ENCODE data around the gene OR1F1. TPM values are rescaled to one million over a fixed set of nuclear protein-coding genes. Genes with fewer than 3 reads are reported as not detected.

OR1F1 gene
- total RNA-seq, 1 donor from 2014 or later = not detected

- intact Hi-C loops (cut with DNase I) = no loop called here
- DNase-seq (ENCODE audit: extremely low spot score in 2 of 2) = no peak
- TF ChIP-seq POLR2A (IDR thresholded peaks at IDR 0.05) = no peak
- TF ChIP-seq, protein P1, sequence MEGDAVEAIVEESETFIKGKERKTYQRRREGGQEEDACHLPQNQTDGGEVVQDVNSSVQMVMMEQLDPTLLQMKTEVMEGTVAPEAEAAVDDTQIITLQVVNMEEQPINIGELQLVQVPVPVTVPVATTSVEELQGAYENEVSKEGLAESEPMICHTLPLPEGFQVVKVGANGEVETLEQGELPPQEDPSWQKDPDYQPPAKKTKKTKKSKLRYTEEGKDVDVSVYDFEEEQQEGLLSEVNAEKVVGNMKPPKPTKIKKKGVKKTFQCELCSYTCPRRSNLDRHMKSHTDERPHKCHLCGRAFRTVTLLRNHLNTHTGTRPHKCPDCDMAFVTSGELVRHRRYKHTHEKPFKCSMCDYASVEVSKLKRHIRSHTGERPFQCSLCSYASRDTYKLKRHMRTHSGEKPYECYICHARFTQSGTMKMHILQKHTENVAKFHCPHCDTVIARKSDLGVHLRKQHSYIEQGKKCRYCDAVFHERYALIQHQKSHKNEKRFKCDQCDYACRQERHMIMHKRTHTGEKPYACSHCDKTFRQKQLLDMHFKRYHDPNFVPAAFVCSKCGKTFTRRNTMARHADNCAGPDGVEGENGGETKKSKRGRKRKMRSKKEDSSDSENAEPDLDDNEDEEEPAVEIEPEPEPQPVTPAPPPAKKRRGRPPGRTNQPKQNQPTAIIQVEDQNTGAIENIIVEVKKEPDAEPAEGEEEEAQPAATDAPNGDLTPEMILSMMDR (IDR thresholded peaks at IDR 0.05) = no peak
- Histone ChIP-seq H3K36me3 (no peaks in the 10 kb centered on the region), H3K4me3 (peak overlapping the region; percentile 43 to 76), H3K4me1 (peaks cover 28% of the 10 kb centered on the region), H3K27ac (peak overlapping the region; percentile 75), H3K9me3 (no peaks in the 10 kb centered on the region), H3K27me3 (no peaks in the 10 kb centered on the region)
These were observed 36.1 kb upstream of the OR1F1 start for GRCh38 chr16:3152027-3152276.

DNA sequence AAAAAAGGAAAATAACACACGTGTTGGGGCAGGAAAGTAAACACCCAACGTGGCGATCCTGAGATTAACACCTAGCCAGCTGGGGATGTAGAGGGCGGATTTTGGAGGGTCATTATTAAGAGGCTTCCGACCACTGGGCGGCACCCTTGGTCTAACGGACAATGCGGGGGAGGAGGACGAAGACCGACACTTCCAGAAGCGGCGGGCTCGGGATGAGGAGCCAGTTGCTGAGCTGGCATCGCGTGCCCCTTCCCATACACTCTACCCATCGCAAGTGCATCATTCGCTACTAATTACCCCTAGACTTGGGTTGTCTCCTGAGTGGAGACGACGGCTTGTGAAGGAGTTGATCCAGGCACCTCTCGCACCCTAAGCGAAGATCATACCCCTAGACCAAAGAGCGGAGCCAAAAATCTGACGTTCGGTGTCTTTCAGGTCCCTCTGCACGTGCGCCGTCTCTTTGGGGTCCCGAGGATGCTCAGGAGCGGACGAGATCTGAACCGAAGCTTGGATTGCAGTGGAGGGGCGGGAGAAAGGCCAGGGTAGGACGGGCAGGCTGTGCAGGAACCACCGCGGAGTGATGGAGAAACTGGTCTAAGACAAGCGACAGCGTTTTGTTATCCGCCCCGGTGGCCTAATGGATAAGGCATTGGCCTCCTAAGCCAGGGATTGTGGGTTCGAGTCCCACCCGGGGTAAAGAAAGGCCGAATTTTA lies 35.6 kb upstream of the OR1F1 start:
- H3K4me3 ChIP-seq = peak overlapping the region; percentile 43 to 76
- H3K4me1 ChIP-seq = peaks cover 29% of the 10 kb centered on the region
- no peaks in the 10 kb centered on the region for H3K27me3 ChIP-seq
- H3K27ac ChIP-seq = peak overlapping the region; percentile 75
- no peaks in the 10 kb centered on the region for H3K9me3 ChIP-seq
- peak in 1 of 2 donors; percentile 97 for DNase-seq (ENCODE audit: extremely low spot score in 2 of 2)
- no peaks in the 10 kb centered on the region for H3K36me3 ChIP-seq
- TF ChIP-seq, protein P1 (IDR thresholded peaks at IDR 0.05) = peak in 2 of 3 experiments; percentile 5 to 21
- no peak for TF ChIP-seq POLR2A (IDR thresholded peaks at IDR 0.05)
- TF ChIP-seq POLR2AphosphoS5 (IDR thresholded peaks at IDR 0.05; ENCODE audit: insufficient read depth in 1 of 2, low read depth in 1 of 2) = peak; percentile 60 to 69
- intact Hi-C loops (cut with DNase I) = no loop called here

DNA sequence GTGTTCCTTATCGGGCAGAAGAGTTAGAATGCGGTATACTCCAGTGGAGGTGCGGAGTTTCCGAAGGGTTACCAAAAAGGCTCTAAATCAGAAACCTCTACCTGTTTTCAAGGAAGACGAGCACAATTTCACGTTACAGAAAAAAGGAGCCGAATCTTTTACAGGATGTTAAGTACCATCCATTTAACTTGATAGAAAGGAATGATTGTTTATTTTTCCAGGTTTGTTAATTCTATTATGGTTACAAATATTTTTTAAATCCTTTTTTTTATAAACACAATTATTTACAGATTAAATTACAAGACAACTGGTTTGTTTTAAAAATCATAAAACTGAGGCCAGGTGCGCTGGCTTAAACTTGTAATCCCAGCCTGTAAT lies 35.0 kb upstream of the OR1F1 start:
- H3K4me3 ChIP-seq = peak overlapping the region in 1 of 2 donors; percentile 76
- no peaks in the 10 kb centered on the region for H3K9me3 ChIP-seq
- H3K27ac ChIP-seq = peak overlapping the region; percentile 75
- H3K4me1 ChIP-seq = peaks cover 34% of the 10 kb centered on the region
- no peak for DNase-seq (ENCODE audit: extremely low spot score in 2 of 2)
- H3K36me3 ChIP-seq = no peaks in the 10 kb centered on the region
- H3K27me3 ChIP-seq = no peaks in the 10 kb centered on the region
- TF ChIP-seq POLR2AphosphoS5 (IDR thresholded peaks at IDR 0.05; ENCODE audit: insufficient read depth in 1 of 2, low read depth in 1 of 2) = no peak
- no peak for TF ChIP-seq POLR2A (IDR thresholded peaks at IDR 0.05)
- TF ChIP-seq, protein P1 (IDR thresholded peaks at IDR 0.05) = no peak
- intact Hi-C loops (cut with DNase I) = no loop called here

DNA sequence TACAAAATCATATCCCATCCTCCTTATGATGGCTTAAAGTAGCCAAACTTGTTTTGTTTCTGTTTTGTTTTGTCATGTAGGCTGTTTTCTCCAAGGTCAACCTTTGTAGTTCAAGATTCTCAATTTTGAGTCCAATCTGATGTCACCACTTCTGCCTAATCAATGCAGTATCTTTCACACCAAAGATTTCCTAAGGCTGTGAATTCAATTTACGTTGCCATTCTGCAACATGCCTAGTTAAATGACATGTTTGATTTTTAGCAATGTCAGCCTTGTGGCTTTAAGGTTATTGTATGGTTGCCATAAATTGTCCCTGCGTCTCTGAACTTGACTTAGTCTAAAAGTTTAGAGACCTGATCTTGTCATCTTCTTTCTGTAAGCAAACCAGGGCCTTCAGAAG lies 32.8 kb upstream of the OR1F1 start:
- Histone ChIP-seq H3K27ac (no peak overlapping the region), H3K36me3 (no peaks in the 10 kb centered on the region), H3K4me3 (no peak overlapping the region), H3K4me1 (peaks cover 34% of the 10 kb centered on the region), H3K27me3 (no peaks in the 10 kb centered on the region), H3K9me3 (no peaks in the 10 kb centered on the region)
- no peak for DNase-seq (ENCODE audit: extremely low spot score in 2 of 2)
- TF ChIP-seq, protein P1 (IDR thresholded peaks at IDR 0.05) = no peak
- TF ChIP-seq POLR2AphosphoS5 (IDR thresholded peaks at IDR 0.05; ENCODE audit: insufficient read depth in 1 of 2, low read depth in 1 of 2) (no peak), POLR2A (IDR thresholded peaks at IDR 0.05) (no peak)
- intact Hi-C loops (cut with DNase I) = no loop called here

GRCh38 chr16:3155972-3156371 lies 32.0 kb upstream of the OR1F1 start:
- peaks cover 31% of the 10 kb centered on the region for H3K4me1 ChIP-seq
- TF ChIP-seq, protein P1 (IDR thresholded peaks at IDR 0.05) = no peak
- TF ChIP-seq POLR2AphosphoS5 (IDR thresholded peaks at IDR 0.05; ENCODE audit: insufficient read depth in 1 of 2, low read depth in 1 of 2) (no peak), POLR2A (IDR thresholded peaks at IDR 0.05) (no peak)
- no peaks in the 10 kb centered on the region for H3K36me3 ChIP-seq
- no peak overlapping the region for H3K27ac ChIP-seq
- DNase-seq (ENCODE audit: extremely low spot score in 2 of 2) = no peak
- no peaks in the 10 kb centered on the region for H3K27me3 ChIP-seq
- intact Hi-C loops (cut with DNase I) = no loop called here
- no peaks in the 10 kb centered on the region for H3K9me3 ChIP-seq
- no peak overlapping the region for H3K4me3 ChIP-seq
